ENCODE results near the gene SLC2A2.

Gene SLC2A2

DNA sequence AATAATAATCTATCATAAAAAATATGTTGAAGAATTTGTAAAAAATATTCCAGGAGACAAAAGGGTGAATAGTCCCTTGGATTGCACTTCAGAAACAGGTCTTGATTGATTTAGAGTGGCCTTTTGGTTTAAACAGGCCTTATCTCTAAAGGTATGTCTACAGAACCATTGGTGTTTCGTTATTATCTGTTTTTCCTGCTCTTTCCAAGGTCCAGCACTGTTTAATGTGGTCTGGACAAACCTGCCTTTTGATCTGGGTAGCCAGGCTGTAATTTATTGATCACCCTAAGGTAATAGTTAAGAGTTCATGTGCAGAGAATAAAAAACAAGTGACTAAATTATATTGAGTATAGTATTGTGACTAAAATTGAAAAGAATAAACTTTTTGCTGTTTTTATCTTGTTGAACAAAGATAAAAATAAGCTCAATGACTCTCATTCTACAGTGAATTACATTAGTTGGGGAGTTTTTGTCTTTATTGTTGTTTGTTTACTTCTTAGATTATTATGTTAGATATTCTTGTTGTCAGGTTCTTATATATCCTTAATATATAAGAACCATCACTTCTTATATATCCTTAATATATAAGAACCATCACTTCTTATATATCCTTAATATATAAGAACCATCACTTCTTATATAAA is 25.1 kb downstream of the SLC2A2 start:
- Histone ChIP-seq H3K4me3 (replicated peaks; ENCODE audit: low read depth, low read length) (no peak overlapping the region), H3K27me3 (replicated peaks; ENCODE audit: control insufficient read depth, insufficient read depth, low read length) (no peaks in the 10 kb centered on the region), H3K36me3 (ENCODE audit: control insufficient read depth, insufficient read depth, low read length) (no peaks in the 10 kb centered on the region)
- DNase-seq (ENCODE audit: extremely low read depth, insufficient read length), result no peak
- TF ChIP-seq, protein P1, sequence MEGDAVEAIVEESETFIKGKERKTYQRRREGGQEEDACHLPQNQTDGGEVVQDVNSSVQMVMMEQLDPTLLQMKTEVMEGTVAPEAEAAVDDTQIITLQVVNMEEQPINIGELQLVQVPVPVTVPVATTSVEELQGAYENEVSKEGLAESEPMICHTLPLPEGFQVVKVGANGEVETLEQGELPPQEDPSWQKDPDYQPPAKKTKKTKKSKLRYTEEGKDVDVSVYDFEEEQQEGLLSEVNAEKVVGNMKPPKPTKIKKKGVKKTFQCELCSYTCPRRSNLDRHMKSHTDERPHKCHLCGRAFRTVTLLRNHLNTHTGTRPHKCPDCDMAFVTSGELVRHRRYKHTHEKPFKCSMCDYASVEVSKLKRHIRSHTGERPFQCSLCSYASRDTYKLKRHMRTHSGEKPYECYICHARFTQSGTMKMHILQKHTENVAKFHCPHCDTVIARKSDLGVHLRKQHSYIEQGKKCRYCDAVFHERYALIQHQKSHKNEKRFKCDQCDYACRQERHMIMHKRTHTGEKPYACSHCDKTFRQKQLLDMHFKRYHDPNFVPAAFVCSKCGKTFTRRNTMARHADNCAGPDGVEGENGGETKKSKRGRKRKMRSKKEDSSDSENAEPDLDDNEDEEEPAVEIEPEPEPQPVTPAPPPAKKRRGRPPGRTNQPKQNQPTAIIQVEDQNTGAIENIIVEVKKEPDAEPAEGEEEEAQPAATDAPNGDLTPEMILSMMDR (IDR thresholded peaks at IDR 0.05; ENCODE audit: insufficient read depth, low read length, poor library complexity, severe bottlenecking), result no peak

DNA sequence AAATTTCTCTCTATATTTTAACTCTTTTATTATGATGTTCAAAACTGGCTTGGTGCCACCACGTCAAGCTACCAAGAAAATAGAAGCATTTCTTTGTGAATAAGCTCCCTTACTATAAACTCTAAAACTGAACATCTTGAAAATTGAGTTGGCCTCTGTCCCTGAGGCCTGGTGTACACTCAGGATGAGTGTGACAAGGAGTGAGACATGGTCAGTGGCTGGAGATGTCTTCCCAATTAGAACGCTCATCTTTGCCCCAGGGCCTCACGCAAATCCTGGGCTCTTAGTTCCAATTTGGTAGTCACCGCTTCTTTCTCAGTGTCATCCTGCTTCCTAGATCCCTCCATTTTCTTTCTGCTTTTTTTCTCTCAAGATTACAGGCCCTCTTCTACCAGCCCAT is 26.2 kb downstream of the SLC2A2 start:
- Histone ChIP-seq H3K36me3 (ENCODE audit: control insufficient read depth, insufficient read depth, low read length) (no peaks in the 10 kb centered on the region), H3K27me3 (replicated peaks; ENCODE audit: control insufficient read depth, insufficient read depth, low read length) (no peaks in the 10 kb centered on the region), H3K4me3 (replicated peaks; ENCODE audit: low read depth, low read length) (no peak overlapping the region)
- DNase-seq (ENCODE audit: extremely low read depth, insufficient read length), result no peak
- TF ChIP-seq, protein P1 (IDR thresholded peaks at IDR 0.05; ENCODE audit: insufficient read depth, low read length, poor library complexity, severe bottlenecking), result no peak

DNA sequence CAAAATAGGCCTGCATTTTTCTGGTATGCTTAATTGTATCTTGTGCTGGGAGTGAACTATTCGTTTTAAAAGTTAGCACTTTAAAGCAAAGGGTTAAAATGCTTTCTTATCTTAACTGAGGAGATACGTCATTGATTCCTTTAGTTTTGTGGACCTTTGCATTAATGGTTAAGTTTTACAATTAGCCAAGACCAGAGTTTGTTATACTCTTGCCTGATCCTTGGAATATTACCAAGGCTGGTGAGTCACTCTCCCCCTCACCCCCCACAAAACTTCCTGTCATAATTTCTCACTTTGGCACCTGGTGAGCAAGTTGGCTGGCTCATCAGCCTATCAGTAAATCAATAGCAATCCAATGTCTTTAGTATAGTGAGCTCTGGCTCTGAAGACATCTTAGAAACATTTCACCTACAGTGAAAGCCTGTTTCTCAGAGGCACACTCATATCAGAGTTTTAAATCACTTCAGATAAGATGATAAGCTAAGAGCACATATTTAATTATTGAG is 26.7 kb downstream of the SLC2A2 start:
- no peak for DNase-seq (ENCODE audit: extremely low read depth, insufficient read length)

DNA sequence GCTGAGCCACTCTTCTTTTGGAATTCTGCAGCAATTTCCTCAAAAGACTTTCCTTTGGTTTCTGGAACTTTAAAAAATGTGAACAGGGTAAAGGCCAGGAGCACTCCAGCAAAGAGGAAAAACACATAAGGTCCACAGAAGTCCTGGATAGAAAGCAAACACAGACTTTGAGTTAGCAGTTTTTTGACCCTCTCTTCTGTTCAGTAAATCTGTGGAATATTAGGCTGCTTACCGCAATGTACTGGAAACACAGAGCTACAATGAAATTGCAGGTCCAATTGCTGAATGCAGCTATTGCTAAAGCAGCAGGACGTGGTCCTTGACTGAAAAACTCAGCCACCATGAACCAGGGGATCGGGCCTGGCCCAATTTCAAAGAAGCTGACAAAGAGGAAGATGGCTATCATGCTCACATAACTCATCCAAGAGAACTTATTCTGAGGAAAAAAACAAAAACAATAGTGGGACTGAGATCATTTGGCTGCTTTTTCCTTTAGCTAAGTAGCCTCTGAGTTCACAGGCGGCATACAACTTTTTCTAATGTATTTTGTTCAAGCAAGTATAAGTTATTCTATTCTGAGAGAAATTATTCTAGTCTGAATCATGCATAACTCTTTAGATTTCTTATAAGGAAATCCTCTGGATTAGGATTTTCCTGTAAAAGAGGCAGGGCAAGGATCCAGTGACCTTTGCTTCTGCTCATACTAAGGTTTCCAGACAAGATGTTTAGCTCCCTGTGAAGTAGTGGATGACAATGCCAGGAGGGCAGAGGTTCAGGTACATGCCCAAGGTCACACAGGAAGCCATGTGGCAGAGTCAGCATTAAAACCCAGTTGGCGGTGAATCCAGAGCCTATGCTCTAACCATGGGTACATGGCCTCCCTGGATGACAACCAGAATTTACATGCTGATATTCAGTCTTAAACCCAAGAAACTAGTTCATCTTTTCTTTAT is 28.3 kb downstream of the SLC2A2 start:
- TF ChIP-seq, protein P1 (IDR thresholded peaks at IDR 0.05; ENCODE audit: insufficient read depth, low read length, poor library complexity, severe bottlenecking), result no peak
- Histone ChIP-seq H3K36me3 (ENCODE audit: control insufficient read depth, insufficient read depth, low read length) (no peaks in the 10 kb centered on the region), H3K27me3 (replicated peaks; ENCODE audit: control insufficient read depth, insufficient read depth, low read length) (no peaks in the 10 kb centered on the region), H3K4me3 (replicated peaks; ENCODE audit: low read depth, low read length) (no peak overlapping the region)
- no peak for DNase-seq (ENCODE audit: extremely low read depth, insufficient read length)

More for the DNA sequence above, 26.7 kb downstream of the SLC2A2 start:
- Histone ChIP-seq H3K27me3 (replicated peaks; ENCODE audit: control insufficient read depth, insufficient read depth, low read length) (no peaks in the 10 kb centered on the region), H3K36me3 (ENCODE audit: control insufficient read depth, insufficient read depth, low read length) (no peaks in the 10 kb centered on the region), H3K4me3 (replicated peaks; ENCODE audit: low read depth, low read length) (no peak overlapping the region)
- TF ChIP-seq, protein P1 (IDR thresholded peaks at IDR 0.05; ENCODE audit: insufficient read depth, low read length, poor library complexity, severe bottlenecking), result no peak

DNA sequence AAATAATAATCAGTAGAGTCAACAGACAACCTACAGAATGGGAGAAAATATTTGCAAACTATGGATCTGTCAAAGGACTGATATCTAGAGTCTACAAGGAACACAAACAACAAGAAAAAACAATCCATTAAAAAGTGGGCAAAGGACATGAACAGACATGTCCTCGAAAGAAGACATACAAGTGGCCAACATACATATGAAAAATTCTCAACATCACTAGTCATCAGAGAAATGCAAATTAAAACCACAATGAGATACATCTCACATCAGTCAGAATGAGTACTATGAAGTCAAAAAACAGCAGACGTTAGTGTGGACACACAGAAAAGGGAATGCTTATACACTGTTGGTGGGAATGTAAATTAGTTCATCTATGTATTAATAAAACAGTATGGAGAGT is 33.7 kb downstream of the SLC2A2 start:
- TF ChIP-seq, protein P1 (IDR thresholded peaks at IDR 0.05; ENCODE audit: insufficient read depth, low read length, poor library complexity, severe bottlenecking), result no peak
- DNase-seq (ENCODE audit: extremely low read depth, insufficient read length), result no peak
- Histone ChIP-seq H3K4me3 (replicated peaks; ENCODE audit: low read depth, low read length) (no peak overlapping the region), H3K27me3 (replicated peaks; ENCODE audit: control insufficient read depth, insufficient read depth, low read length) (no peaks in the 10 kb centered on the region; the same call in 1 of the 2 replicates), H3K36me3 (ENCODE audit: control insufficient read depth, insufficient read depth, low read length) (no peaks in the 10 kb centered on the region)

Measured in GM06990 (cell line).